ENCODE measurements around the gene FAN1.
"Not testable (repeated sequence)": the region's sequence is repeated elsewhere in the genome, so short reads cannot be mapped to it uniquely, and the experiment has no call there.

Gene FAN1

DNA sequence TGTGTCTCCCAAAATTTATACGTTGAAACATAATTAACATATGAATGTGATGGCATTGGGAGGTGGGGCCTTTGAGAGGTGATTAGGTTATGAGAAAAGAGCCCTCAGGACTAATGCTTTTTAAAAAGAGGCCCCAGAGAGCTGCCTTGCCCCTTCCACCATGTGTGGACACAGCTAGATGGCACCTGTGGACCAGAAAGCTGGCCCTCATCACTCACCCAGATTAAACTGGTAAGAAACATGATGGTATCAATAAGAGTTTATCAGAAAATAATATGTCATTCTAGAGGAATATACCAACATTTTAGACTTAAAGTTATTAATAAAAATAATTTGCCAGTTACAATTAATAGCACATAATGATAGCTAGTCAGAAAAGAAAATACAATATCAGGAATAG is 25.2 kb upstream of the FAN1 start:
- DNase-seq (ENCODE audit: low read depth): no peak
- H3K4me3 ChIP-seq (ENCODE audit: control insufficient read depth, low read depth, low read length): no peak overlapping the region
- TF ChIP-seq, protein P1, sequence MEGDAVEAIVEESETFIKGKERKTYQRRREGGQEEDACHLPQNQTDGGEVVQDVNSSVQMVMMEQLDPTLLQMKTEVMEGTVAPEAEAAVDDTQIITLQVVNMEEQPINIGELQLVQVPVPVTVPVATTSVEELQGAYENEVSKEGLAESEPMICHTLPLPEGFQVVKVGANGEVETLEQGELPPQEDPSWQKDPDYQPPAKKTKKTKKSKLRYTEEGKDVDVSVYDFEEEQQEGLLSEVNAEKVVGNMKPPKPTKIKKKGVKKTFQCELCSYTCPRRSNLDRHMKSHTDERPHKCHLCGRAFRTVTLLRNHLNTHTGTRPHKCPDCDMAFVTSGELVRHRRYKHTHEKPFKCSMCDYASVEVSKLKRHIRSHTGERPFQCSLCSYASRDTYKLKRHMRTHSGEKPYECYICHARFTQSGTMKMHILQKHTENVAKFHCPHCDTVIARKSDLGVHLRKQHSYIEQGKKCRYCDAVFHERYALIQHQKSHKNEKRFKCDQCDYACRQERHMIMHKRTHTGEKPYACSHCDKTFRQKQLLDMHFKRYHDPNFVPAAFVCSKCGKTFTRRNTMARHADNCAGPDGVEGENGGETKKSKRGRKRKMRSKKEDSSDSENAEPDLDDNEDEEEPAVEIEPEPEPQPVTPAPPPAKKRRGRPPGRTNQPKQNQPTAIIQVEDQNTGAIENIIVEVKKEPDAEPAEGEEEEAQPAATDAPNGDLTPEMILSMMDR (IDR thresholded peaks at IDR 0.05; ENCODE audit: control insufficient read depth, insufficient read depth, low read depth, low read length, missing control alignments): no peak

DNA sequence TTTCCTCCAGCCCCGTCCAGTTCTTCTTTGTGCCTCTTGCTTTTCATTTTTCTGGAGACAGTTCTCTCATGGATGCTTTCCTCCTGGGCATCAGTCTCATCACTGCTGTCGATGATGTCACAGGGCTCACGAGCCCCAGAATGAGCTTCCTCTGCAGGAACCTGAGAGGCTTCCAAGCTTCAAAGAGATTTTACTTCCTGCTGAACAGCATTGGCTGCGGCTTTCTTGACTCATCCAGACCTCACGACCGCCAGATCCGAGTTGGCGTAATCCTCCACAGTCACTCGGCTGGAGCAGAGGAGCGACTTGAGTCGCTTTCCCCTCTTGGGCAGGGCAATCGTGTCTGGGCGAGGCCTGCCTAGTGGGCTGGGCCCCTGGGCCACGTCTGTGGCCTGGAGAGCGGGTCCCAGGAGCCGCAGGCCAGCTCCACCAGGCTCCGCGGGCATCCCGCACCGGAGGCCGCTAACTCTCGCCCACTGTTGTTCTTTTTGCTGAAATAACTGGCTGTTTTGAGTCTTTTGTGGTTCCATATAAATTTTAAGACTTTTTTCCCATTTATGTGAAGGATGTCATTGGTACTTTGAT is 20.8 kb upstream of the FAN1 start:
- no peak for DNase-seq (ENCODE audit: low read depth)
- TF ChIP-seq, protein P1 (IDR thresholded peaks at IDR 0.05; ENCODE audit: control insufficient read depth, insufficient read depth, low read depth, low read length, missing control alignments): no peak
- H3K4me3 ChIP-seq (ENCODE audit: control insufficient read depth, low read depth, low read length): no peak overlapping the region

DNA sequence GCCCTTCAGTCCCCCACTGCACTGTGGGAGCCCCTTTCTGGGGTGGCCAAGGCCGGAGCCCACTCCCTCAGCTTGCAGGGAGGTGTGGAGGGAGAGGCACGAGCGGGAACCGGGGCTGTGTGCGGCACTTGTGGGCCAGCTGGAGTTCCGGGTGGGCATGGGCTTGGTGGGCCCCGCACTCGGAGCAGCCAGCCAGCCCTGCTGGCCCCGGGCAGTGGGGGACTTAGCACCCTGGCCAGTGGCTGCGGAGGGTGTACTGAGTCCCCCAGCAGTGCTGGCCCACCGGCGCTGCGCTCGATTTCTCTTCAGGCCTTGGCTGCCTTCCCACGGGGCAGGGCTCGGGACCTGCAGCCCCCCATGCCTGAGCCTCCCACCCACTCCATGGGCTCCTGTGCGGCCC is 20.0 kb upstream of the FAN1 start:
- not testable (repeated sequence) for H3K4me3 ChIP-seq (ENCODE audit: control insufficient read depth, low read depth, low read length); DNase-seq (ENCODE audit: low read depth)

DNA sequence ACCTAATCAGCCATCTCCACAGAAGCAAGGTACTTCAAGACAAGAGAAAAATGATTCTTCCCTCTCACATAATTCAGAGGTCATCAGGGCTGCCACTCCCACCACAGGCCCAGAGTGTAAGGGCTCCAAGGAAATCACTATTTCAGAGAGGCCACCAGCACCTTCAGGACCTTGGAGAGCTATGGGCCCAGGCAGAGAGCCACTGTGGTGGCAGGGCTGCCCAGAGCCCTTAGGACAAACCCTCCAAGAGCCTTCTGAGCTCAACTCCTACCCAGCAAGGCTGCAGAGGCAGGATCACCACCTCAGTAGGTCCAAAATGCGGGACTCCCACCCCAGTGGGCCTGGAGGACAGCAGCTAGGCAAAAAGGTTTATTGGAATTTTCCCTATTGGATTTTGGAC is 17.9 kb upstream of the FAN1 start:
- no peak overlapping the region for H3K4me3 ChIP-seq (ENCODE audit: control insufficient read depth, low read depth, low read length)
- no peak for DNase-seq (ENCODE audit: low read depth)
- TF ChIP-seq, protein P1 (IDR thresholded peaks at IDR 0.05; ENCODE audit: control insufficient read depth, insufficient read depth, low read depth, low read length, missing control alignments): no peak

DNA sequence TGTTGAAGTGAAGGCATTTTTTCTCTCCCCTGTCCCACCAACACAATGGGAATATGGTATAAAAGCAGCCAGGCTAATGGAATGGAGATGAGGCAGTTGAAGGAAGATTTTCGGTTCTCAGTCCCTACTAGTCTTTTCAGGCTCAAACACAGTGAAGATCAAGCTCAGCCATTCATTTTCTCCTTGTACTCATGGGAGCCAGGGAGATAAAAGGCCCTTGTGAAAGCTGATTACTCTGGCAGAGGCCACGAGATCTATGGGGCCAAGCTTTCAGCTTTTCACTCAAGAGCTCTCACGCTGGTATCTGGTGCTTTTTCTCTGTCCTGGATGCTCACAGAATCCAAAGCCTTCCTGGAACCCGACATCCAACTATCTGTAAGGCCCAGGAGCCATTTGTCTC is 14.5 kb upstream of the FAN1 start:
- no peak overlapping the region for H3K4me3 ChIP-seq (ENCODE audit: control insufficient read depth, low read depth, low read length)
- no peak for DNase-seq (ENCODE audit: low read depth)
- TF ChIP-seq, protein P1 (IDR thresholded peaks at IDR 0.05; ENCODE audit: control insufficient read depth, insufficient read depth, low read depth, low read length, missing control alignments): no peak

DNA sequence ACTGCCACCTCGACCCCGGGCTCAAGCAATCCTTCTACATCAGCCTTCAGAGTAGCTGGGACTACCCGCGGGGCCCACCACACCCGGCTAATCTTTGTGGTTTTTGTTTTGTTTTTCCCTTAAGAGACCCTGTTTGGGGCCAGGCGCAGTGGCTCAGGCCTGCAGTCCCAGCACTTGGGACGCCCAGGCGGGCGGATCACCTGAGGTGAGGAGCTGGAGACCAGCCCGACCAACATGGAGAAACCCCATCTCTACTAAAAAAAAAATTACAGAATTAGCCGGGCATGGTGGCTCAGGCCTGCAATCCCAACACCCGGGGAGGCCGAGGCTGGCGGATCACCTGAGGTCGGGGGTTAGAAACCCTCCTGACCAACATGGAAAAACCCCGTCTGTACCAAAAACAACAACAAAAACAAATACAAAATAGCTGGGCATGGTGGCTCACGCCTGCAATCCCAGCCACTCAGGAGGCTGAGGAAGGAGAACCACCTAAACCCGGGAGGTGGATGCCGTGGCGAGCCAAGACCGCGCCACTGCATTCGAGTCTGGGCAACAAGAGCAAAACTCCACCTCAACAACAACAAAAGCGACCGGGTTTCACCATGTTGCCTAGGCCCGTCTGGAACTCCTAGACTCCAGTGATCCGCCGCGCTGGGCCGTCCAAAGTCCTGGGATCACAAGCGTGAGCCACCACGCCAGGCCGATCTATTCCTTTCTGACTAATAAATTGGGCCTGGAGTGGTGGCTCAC is 8.1 kb upstream of the FAN1 start:
- H3K4me3 ChIP-seq (ENCODE audit: control insufficient read depth, low read depth, low read length): no peak overlapping the region
- DNase-seq (ENCODE audit: low read depth): no peak
- TF ChIP-seq, protein P1 (IDR thresholded peaks at IDR 0.05; ENCODE audit: control insufficient read depth, insufficient read depth, low read depth, low read length, missing control alignments): no peak

DNA sequence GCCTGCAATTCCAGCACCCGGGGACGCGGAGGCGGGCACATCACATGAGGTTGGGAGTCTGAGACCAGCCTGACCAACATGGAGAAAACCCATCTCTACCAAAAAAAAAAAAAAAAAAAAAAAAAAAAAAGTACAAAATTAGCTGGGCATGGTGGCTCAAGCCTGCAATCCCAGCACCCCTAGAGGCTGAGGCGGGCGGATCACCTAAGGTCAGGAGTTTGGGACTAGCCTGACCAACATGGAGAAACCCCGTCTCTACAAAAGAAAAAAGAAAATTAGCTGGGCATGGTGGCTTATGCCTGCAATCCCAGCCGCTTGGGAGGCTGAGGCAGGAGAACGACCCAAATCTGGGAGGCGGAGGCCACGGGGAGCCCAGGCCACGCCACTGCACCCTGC is 7.5 kb upstream of the FAN1 start:
- no peak for DNase-seq (ENCODE audit: low read depth)
- no peak overlapping the region for H3K4me3 ChIP-seq (ENCODE audit: control insufficient read depth, low read depth, low read length)
- TF ChIP-seq, protein P1 (IDR thresholded peaks at IDR 0.05; ENCODE audit: control insufficient read depth, insufficient read depth, low read depth, low read length, missing control alignments): no peak

All from AG09309 (cell line).